IPS-18c (cell line): ENCODE data around the gene FAM110C.
"Not testable (repeated sequence)": the region's sequence is repeated elsewhere in the genome, so short reads cannot be mapped to it uniquely, and the experiment has no call there.

Source experiments
- H3K4me3 ChIP-seq: 2 replicates; pipeline ENCODE4 v1.7.0; 2013; ENCODE audit warnings: low read depth, mild to moderate bottlenecking, low read length, moderate library complexity; ENCODE audit not compliant: insufficient read depth
- H3K9me3 ChIP-seq: one replicate; pipeline ENCODE4 v1.6.1; 2013; ENCODE audit warnings: mild to moderate bottlenecking, low read length, moderate library complexity; ENCODE audit not compliant: control insufficient read depth, insufficient read depth

Gene FAM110C

GRCh38 chr2:47346-47725 is 1.0 kb upstream of the FAM110C start:
- peak overlapping the region; percentile 49; the same call in 1 of the 2 replicates for H3K4me3 ChIP-seq

GRCh38 chr2:46131-46470 is 204 bp downstream of the FAM110C start:
- Histone ChIP-seq H3K4me3 (peak overlapping the region; percentile 78), H3K9me3 (peaks cover 2% of the 10 kb centered on the region)

More at GRCh38 chr2:47346-47725, 1.0 kb upstream of the FAM110C start:
- peaks cover 2% of the 10 kb centered on the region for H3K9me3 ChIP-seq

- peak overlapping the region; percentile 78 for H3K4me3 ChIP-seq
These were observed 769 bp downstream of the FAM110C start for GRCh38 chr2:45342-46130.

GRCh38 chr2:44748-45341 is 1.5 kb downstream of the FAM110C start:
- Histone ChIP-seq H3K4me3 (peak overlapping the region; percentile 78), H3K9me3 (peaks cover 2% of the 10 kb centered on the region)

More at GRCh38 chr2:45342-46130, 769 bp downstream of the FAM110C start:
- peaks cover 2% of the 10 kb centered on the region for H3K9me3 ChIP-seq

- Histone ChIP-seq H3K4me3 (no peak overlapping the region), H3K9me3 (peaks cover 2% of the 10 kb centered on the region)
These were observed 3.5 kb downstream of the FAM110C start for GRCh38 chr2:42788-43187.

GRCh38 chr2:40465-40864 is 5.8 kb downstream of the FAM110C start:
- no peak overlapping the region for H3K4me3 ChIP-seq
- H3K9me3 ChIP-seq: no peaks in the 10 kb centered on the region

- no peak overlapping the region for H3K4me3 ChIP-seq
These were observed 8.2 kb downstream of the FAM110C start for GRCh38 chr2:38155-38554.

GRCh38 chr2:36318-36717 is 10.0 kb downstream of the FAM110C start:
- no peak overlapping the region for H3K4me3 ChIP-seq
- no peaks in the 10 kb centered on the region for H3K9me3 ChIP-seq

More at GRCh38 chr2:38155-38554, 8.2 kb downstream of the FAM110C start:
- H3K9me3 ChIP-seq: no peaks in the 10 kb centered on the region

- H3K9me3 ChIP-seq: no peaks in the 10 kb centered on the region
These were observed 10.5 kb downstream of the FAM110C start for GRCh38 chr2:35852-36251.

GRCh38 chr2:33620-34019 is 12.7 kb downstream of the FAM110C start:
- Histone ChIP-seq H3K4me3 (no peak overlapping the region), H3K9me3 (peaks cover 3% of the 10 kb centered on the region)

More at GRCh38 chr2:35852-36251, 10.5 kb downstream of the FAM110C start:
- no peak overlapping the region for H3K4me3 ChIP-seq

GRCh38 chr2:32068-32467 is 14.2 kb downstream of the FAM110C start:
- H3K9me3 ChIP-seq: peaks cover 3% of the 10 kb centered on the region
- no peak overlapping the region for H3K4me3 ChIP-seq

GRCh38 chr2:29253-29652 is 17.1 kb downstream of the FAM110C start:
- H3K4me3 ChIP-seq: no peak overlapping the region
- H3K9me3 ChIP-seq: peaks cover 3% of the 10 kb centered on the region

GRCh38 chr2:28406-28975 is 17.8 kb downstream of the FAM110C start:
- peaks cover 3% of the 10 kb centered on the region for H3K9me3 ChIP-seq
- no peak overlapping the region for H3K4me3 ChIP-seq

- peaks cover 3% of the 10 kb centered on the region for H3K9me3 ChIP-seq
- H3K4me3 ChIP-seq: no peak overlapping the region
These were observed 19.4 kb downstream of the FAM110C start for GRCh38 chr2:26891-27290.

GRCh38 chr2:25543-25942 is 20.8 kb downstream of the FAM110C start:
- no peak overlapping the region for H3K4me3 ChIP-seq
- H3K9me3 ChIP-seq: peaks cover 3% of the 10 kb centered on the region

GRCh38 chr2:24591-24990 is 21.7 kb downstream of the FAM110C start:
- H3K4me3 ChIP-seq, H3K9me3 ChIP-seq: not testable (repeated sequence)

GRCh38 chr2:24107-24506 is 22.2 kb downstream of the FAM110C start:
- peaks cover 3% of the 10 kb centered on the region for H3K9me3 ChIP-seq
- H3K4me3 ChIP-seq: no peak overlapping the region

- Histone ChIP-seq H3K4me3 (no peak overlapping the region), H3K9me3 (no peaks in the 10 kb centered on the region)
These were observed 23.0 kb downstream of the FAM110C start for GRCh38 chr2:23283-23682.
